ENCODE data around the gene TLE4.

DNA sequence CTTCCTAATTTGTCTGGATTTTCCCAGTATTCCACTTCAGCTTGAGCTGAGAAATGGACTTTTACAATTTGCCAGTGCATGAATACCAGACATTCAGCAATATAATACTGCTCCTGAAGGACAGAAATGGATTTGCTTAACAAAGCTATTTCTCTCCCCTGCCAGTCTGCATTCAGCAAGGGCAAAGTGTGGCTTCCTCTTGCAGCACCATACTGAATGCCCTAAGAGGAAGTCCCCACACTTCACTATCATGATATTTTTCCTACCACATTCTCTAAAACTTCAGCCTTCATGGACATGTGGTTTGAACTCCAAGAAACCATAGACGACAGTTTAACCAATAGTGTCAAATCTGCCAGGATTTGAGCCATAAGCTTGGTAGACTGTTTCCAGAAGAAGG, 19.8 kb upstream of the TLE4 start:
- TF ChIP-seq, protein P1, sequence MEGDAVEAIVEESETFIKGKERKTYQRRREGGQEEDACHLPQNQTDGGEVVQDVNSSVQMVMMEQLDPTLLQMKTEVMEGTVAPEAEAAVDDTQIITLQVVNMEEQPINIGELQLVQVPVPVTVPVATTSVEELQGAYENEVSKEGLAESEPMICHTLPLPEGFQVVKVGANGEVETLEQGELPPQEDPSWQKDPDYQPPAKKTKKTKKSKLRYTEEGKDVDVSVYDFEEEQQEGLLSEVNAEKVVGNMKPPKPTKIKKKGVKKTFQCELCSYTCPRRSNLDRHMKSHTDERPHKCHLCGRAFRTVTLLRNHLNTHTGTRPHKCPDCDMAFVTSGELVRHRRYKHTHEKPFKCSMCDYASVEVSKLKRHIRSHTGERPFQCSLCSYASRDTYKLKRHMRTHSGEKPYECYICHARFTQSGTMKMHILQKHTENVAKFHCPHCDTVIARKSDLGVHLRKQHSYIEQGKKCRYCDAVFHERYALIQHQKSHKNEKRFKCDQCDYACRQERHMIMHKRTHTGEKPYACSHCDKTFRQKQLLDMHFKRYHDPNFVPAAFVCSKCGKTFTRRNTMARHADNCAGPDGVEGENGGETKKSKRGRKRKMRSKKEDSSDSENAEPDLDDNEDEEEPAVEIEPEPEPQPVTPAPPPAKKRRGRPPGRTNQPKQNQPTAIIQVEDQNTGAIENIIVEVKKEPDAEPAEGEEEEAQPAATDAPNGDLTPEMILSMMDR (conservative IDR thresholded peaks at IDR 0.05; ENCODE audit: low read length): no peak
- no peak for TF ChIP-seq EZH2phosphoT487 (IDR thresholded peaks at IDR 0.05; ENCODE audit: borderline replicate concordance)

Data from Loucy (cell line).